Measurements from ENCODE around the gene XYLT1. TPM values are rescaled to one million over a fixed set of nuclear protein-coding genes. Genes with fewer than 3 reads are reported as not detected.

The XYLT1 gene
- total RNA-seq, 2 experiments from 2014 or later: 7.3 to 8.9 TPM

DNA sequence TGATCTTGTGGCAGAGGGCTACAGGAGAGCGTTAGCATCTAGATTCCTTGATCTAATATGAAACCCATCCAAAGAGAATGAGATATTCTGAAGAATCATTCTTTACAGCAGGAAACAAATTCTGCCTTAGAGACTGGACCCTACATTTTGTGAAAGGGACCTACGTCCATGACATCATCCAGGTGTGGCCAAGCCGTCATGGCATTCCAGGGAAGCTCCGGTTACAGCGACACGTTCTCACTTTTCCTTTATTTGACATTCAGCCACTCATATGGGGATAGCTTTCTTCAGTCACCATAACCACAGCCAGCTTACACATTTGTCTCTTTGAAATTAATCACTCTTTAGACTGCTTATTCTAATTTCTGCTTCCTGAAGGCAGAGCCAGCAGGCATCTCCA lies 408.1 kb downstream of the XYLT1 start:
- CTCF ChIA-PET: no interaction called here
- no peaks in the 10 kb centered on the region for H3K9me3 Mint-ChIP-seq
- H3K4me1 Mint-ChIP-seq (ENCODE audit: low read depth): peaks cover 9% of the 10 kb centered on the region
- no peaks in the 10 kb centered on the region for H3K27me3 Mint-ChIP-seq
- DNase-seq (no peak), ATAC-seq (no peak)
- intact Hi-C loops (cut with micrococcal nuclease): no loop called here
- no peak overlapping the region for H3K4me3 Mint-ChIP-seq
- no peak overlapping the region for H3K27ac Mint-ChIP-seq
- TF ChIP-seq, protein P1, sequence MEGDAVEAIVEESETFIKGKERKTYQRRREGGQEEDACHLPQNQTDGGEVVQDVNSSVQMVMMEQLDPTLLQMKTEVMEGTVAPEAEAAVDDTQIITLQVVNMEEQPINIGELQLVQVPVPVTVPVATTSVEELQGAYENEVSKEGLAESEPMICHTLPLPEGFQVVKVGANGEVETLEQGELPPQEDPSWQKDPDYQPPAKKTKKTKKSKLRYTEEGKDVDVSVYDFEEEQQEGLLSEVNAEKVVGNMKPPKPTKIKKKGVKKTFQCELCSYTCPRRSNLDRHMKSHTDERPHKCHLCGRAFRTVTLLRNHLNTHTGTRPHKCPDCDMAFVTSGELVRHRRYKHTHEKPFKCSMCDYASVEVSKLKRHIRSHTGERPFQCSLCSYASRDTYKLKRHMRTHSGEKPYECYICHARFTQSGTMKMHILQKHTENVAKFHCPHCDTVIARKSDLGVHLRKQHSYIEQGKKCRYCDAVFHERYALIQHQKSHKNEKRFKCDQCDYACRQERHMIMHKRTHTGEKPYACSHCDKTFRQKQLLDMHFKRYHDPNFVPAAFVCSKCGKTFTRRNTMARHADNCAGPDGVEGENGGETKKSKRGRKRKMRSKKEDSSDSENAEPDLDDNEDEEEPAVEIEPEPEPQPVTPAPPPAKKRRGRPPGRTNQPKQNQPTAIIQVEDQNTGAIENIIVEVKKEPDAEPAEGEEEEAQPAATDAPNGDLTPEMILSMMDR (IDR thresholded peaks at IDR 0.05): no peak
- H3K36me3 Mint-ChIP-seq (ENCODE audit: low read depth): no peaks in the 10 kb centered on the region
- POLR2A ChIA-PET: no interaction called here

DNA sequence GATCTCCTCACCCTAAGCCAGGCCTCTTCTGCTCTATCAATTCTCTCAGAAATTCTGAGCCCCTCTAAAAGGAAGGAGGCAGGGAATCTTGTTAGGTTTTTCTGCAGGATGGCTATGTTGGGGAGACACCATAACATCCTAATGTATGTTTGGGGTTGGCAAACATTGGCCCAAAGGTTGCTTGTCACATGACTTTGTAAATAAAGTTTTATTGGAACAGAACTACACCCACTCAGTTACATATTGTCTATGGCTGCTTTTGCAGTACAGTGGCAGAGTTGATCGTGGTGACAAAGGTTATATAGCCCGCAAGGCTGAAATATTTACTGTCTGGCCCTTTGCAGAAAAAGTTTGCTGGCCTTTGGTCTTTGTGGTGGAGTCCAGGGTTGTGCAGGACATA lies 409.4 kb downstream of the XYLT1 start:
- no peaks in the 10 kb centered on the region for H3K9me3 Mint-ChIP-seq
- TF ChIP-seq, protein P1 (IDR thresholded peaks at IDR 0.05): no peak
- ChIA-PET CTCF (no interaction called here), POLR2A (interaction anchor here (0.6 kb wide), 1 partner anchor 49 kb away, joined by 3 read pairs; no protein-coding TSS in a partner anchor)
- H3K4me3 Mint-ChIP-seq: no peak overlapping the region
- no peak overlapping the region for H3K27ac Mint-ChIP-seq
- H3K36me3 Mint-ChIP-seq (ENCODE audit: low read depth): no peaks in the 10 kb centered on the region
- no peaks in the 10 kb centered on the region for H3K27me3 Mint-ChIP-seq
- ATAC-seq (no peak), DNase-seq (no peak)
- H3K4me1 Mint-ChIP-seq (ENCODE audit: low read depth): peaks cover 9% of the 10 kb centered on the region
- intact Hi-C loops (cut with micrococcal nuclease): no loop called here

DNA sequence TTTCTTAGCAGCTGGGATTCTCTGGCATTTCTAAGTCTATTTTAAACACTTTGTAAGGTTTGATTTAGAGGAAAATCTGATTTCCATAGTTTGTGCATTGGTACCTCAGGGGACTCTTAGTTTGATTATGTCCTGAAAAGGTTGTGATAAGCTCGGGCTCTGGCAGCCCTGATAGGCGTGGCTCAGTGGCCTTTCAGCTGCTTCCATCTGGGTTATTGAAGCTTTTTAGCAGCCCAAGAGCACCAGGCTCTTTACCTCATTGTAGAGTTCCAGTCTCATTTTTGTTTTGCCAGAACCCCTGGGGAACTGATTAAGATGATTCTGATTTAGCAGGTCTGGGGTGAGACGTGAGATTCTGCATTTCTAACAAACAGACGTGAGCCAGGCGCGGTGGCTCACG lies 412.3 kb downstream of the XYLT1 start:
- ATAC-seq: no peak
- Mint-ChIP-seq H3K27ac (no peak overlapping the region), H3K4me1 (ENCODE audit: low read depth) (peaks cover 9% of the 10 kb centered on the region), H3K36me3 (ENCODE audit: low read depth) (no peaks in the 10 kb centered on the region), H3K27me3 (no peaks in the 10 kb centered on the region), H3K9me3 (no peaks in the 10 kb centered on the region), H3K4me3 (no peak overlapping the region)
- intact Hi-C loops (cut with micrococcal nuclease): no loop called here
- no peak for DNase-seq
- TF ChIP-seq, protein P1 (IDR thresholded peaks at IDR 0.05): no peak
- ChIA-PET CTCF (no interaction called here), POLR2A (no interaction called here)

DNA sequence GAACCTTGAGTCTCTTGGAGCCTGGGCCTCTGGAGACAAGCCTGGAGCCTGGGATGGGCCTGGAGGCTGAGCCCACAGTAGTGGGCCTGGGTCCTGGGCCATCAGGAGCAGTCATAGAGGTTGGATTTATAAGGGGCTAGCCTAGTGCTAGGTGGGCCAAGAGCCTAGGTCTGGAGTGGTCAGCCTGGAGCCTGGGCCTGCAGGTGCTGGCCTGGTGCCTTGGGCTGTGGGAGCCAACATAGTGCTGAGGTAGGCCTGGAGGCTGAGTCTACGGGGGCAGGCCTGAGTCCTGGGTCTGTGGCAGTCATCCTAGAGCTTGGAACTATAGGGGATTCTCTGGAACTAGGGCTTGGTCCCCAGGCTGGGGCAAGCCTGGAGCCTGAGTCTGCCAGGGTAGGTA lies 414.1 kb downstream of the XYLT1 start:
- Mint-ChIP-seq H3K27ac (no peak overlapping the region), H3K4me3 (no peak overlapping the region), H3K27me3 (no peaks in the 10 kb centered on the region), H3K9me3 (peaks cover 11% of the 10 kb centered on the region), H3K4me1 (ENCODE audit: low read depth) (peaks cover 7% of the 10 kb centered on the region), H3K36me3 (ENCODE audit: low read depth) (no peaks in the 10 kb centered on the region)
- ATAC-seq: no peak
- POLR2A ChIA-PET: no interaction called here
- CTCF ChIA-PET: no interaction called here
- no peak for DNase-seq
- TF ChIP-seq, protein P1 (IDR thresholded peaks at IDR 0.05): no peak
- intact Hi-C loops (cut with micrococcal nuclease): no loop called here

DNA sequence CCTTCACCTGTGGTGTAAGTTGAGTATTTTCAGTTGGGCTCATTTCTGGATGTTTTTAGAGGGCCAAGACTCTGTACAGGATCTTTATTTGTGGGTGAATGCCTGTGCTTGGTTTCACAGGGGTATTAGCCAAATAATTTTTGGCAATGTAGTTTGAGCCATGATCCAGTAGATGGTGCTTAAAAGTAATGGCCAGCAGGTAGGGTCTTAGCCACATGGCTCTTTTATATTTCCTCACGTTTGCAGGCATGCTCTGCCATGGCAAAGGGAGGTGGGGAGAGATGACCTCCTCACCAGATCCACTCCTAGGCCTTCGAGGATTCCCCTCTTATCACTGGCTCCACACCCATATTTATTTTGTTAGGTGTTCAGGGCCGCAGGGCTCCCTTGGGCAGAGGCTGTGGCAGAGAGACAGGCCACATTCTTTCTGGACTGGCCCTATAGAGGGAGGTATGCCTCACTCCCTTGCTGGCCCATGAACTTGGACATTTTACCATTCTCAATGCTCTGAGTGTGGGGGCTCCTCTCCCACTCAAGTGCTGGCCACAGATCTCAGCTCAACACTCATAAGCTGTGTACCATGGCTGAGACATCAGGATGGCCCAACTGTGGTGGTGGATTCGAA lies 417.1 kb downstream of the XYLT1 start:
- ATAC-seq (no peak), DNase-seq (no peak)
- Mint-ChIP-seq H3K4me1 (ENCODE audit: low read depth) (no peaks in the 10 kb centered on the region), H3K4me3 (no peak overlapping the region), H3K27ac (no peak overlapping the region), H3K9me3 (peaks cover 15% of the 10 kb centered on the region), H3K27me3 (no peaks in the 10 kb centered on the region), H3K36me3 (ENCODE audit: low read depth) (peaks cover 5% of the 10 kb centered on the region)
- intact Hi-C loops (cut with micrococcal nuclease): no loop called here
- CTCF ChIA-PET: interaction anchor here (0.9 kb wide), 1 partner anchor 56 kb away, joined by 3 read pairs; no protein-coding TSS in a partner anchor
- TF ChIP-seq, protein P1 (IDR thresholded peaks at IDR 0.05): no peak
- POLR2A ChIA-PET: no interaction called here

All from activated CD8-positive, alpha-beta T cell treated with anti-CD3 and anti-CD28 coated beads for 36 hours (primary cell).